LNCaP clone FGC (cell line): ENCODE data around the gene SUSD6.

Experiments
- DNase-seq: peaks from one replicate; pipeline ENCODE4 v3.0.0-alpha.2; 2011; ENCODE audit warnings: low read depth
- H3K4me3 ChIP-seq: 2 replicates; pipeline ENCODE4 v1.5.1; 2011; ENCODE audit warnings: mild to moderate bottlenecking, low read depth, low read length, control low read depth
- CTCF ChIP-seq: IDR thresholded peaks from 2 replicates; pipeline ENCODE4 v1.5.1; 2012; ENCODE audit warnings: mild to moderate bottlenecking; ENCODE audit not compliant: control insufficient read depth, insufficient read depth; ENCODE audit errors: extremely low read depth

SUSD6 gene

DNA sequence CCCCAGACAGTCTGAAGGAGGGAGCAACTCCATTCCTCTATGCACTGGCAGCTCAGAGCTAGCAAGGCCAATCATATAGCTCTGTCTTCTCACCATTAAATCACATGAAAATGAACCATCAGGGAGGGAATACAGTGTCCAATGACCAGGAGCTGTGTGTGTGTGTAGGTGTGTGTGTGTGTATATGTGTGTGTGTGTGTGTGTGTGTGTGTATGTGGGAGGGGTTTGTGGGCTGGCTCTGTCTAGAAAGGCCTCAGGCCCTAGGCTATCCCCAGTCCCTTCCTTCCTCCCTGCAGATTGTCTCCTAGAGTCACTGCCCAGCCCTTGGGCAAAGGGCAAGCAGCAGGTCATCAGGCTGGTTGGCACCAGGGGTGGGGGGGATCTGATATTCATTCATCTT is 5.7 kb upstream of the SUSD6 start:
- TF ChIP-seq CTCF, result no peak
- no peak overlapping the region for H3K4me3 ChIP-seq
- no peak for DNase-seq

DNA sequence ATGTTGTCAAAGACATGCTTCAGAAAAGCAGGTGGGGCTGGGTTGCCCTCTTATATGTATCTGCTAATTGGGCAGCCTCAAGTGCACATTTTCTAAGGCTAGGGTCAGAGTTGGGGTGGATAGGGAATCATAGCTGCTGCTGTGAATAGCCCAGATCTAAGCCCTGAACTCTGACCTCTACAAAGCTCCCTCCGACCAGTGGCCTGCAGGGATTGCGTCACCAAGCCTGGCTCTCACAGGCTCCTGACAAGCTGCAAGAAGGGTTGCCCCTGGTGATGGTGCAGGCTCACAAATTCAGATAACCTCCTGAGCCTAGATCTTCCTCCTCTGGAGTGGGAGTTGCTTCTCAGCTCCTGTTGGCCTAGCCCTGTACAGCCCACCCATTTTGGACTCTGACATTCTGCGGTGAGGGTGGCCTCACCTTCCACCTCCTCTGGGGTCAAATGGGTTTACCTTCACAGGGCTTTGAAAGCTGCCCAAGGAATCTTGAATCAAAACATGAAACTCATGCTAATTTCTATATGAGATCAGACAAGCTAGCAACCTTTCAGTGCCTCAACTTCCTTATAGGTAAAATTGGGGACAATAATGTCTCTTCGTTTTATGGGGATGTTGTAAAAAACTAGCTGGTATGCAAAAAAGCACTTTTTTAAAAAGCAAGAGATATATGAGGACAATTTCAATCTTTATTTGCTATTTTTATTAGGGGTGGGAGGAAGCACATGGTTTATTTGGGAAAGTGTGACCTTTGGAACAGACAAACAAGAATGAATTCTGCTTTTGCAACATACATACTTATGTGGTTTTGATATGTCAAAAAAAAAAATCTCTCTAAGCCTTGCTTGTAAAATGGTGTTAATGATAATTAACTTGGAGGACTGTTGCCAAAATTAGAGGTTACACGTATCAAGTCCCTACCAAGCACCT is 4.9 kb upstream of the SUSD6 start:
- no peak for TF ChIP-seq CTCF
- H3K4me3 ChIP-seq, result no peak overlapping the region
- DNase-seq, result no peak

- TF ChIP-seq CTCF, result no peak
- DNase-seq, result no peak
- H3K4me3 ChIP-seq, result peak overlapping the region; percentile 69
Measured at GRCh38 chr14:69610020-69610873, 1.1 kb upstream of the SUSD6 start.

DNA sequence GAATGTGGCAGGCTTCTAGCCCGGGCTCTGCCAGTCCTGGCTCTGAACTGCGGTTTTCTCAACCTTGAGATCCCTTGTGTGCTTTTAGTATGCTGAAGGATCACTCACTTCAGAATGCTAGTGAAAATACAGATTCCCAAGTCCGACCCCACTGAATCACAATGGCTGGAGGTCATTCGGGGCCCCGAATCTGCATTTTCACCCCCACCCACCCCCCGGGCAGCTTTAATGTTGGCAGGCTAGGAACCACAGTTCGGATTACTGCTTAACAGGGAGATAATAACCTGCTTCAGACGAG is 573 bp upstream of the SUSD6 start:
- H3K4me3 ChIP-seq, result peak overlapping the region; percentile 69
- no peak for TF ChIP-seq CTCF
- no peak for DNase-seq

GRCh38 chr14:69612014-69612782 is 802 bp downstream of the SUSD6 start:
- no peak for DNase-seq
- H3K4me3 ChIP-seq, result peak overlapping the region; percentile 80
- no peak for TF ChIP-seq CTCF

- TF ChIP-seq CTCF, result peak; percentile 58
- no peak for DNase-seq
- peak overlapping the region; percentile 80 for H3K4me3 ChIP-seq
Measured at GRCh38 chr14:69612783-69613130, 1.4 kb downstream of the SUSD6 start.
